GM12872 (cell line): ENCODE results near the gene PF4V1.

Experiments
- CTCF ChIP-seq: IDR thresholded peaks from 3 replicates; pipeline ENCODE4 v1.5.1; 2011; ENCODE audit warnings: low read depth, mild to moderate bottlenecking, low read length, moderate library complexity; ENCODE audit not compliant: insufficient read depth

The PF4V1 gene

GRCh38 chr4:73853246-73853704 is at the start of gene PF4V1:
TSS of gene PF4V1 (plus strand) at chr4:73853296. CDS start at chr4:73853363, 67 bp downstream.
- no peak for TF ChIP-seq CTCF

GRCh38 chr4:73810191-73810590 is 42.9 kb upstream of the PF4V1 start:
- no peak for TF ChIP-seq CTCF

- no peak for TF ChIP-seq CTCF
These were observed 41.3 kb upstream of the PF4V1 start for GRCh38 chr4:73811841-73812240.

- no peak for TF ChIP-seq CTCF
These were observed 38.4 kb upstream of the PF4V1 start for GRCh38 chr4:73814679-73815078.

GRCh38 chr4:73815145-73815544 is 38.0 kb upstream of the PF4V1 start:
- TF ChIP-seq CTCF, result no peak

- no peak for TF ChIP-seq CTCF
These were observed 36.3 kb upstream of the PF4V1 start for GRCh38 chr4:73816814-73817213.

- TF ChIP-seq CTCF, result no peak
These were observed 35.8 kb upstream of the PF4V1 start for GRCh38 chr4:73817341-73817740.

- TF ChIP-seq CTCF, result no peak
These were observed 31.8 kb upstream of the PF4V1 start for GRCh38 chr4:73821325-73821724.
